Stimulated activated CD4-positive, alpha-beta T cell treated with anti-CD3 and anti-CD28 coated beads, Interleukin-1b, Interleukin-23, amount 100 ng/mL, for 1 hour (primary cell): Measurements from ENCODE around the gene DNAJC11.
"Not testable (repeated sequence)": the region's sequence is repeated elsewhere in the genome, so short reads cannot be mapped to it uniquely, and the experiment has no call there.

Experiments
- DNase-seq, 2 donors: peaks; one replicate each; pipeline ENCODE4 v3.0.0-alpha.2; 2020; ENCODE audit warnings: low read depth in 2 of 2

Gene DNAJC11, protein sequence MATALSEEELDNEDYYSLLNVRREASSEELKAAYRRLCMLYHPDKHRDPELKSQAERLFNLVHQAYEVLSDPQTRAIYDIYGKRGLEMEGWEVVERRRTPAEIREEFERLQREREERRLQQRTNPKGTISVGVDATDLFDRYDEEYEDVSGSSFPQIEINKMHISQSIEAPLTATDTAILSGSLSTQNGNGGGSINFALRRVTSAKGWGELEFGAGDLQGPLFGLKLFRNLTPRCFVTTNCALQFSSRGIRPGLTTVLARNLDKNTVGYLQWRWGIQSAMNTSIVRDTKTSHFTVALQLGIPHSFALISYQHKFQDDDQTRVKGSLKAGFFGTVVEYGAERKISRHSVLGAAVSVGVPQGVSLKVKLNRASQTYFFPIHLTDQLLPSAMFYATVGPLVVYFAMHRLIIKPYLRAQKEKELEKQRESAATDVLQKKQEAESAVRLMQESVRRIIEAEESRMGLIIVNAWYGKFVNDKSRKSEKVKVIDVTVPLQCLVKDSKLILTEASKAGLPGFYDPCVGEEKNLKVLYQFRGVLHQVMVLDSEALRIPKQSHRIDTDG

DNA sequence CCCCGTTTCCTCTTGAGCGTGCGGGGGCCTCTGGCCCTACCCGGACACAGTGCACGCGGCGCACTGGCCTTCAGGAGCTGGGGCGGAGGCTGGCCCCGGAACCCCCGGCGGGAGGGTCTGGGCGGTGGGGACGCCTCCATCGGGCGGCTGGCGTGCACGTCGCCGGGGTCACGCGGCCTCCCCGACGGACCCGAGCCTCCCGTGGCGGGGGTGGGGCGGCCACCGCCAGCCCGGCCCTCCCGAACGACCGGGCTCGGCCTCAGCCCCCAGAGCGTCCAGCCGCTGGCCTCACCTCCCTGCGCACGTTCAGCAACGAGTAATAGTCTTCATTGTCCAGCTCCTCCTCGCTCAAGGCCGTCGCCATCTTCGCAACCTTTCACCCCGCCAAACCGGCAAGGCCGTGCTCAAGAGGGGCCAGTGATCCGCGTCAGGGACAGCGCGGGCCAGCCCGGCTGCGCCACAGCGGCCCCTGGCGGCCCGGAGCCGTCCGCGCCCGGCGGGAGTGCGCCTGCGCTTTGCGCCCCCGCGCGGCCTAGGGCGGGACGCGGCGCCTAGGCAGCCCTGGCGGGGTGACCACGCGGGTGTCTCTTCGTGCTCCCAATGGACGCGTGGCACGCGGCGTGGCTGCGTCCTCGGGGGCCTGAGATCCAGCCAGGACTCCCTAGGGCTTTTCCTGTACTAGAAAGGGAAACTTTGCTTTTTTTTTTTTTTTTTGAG lies at the start of gene DNAJC11:
Gene DNAJC11 (minus strand): TSS at position 380 of the 717 bp plus-strand sequence. CDS start 16 bp downstream, at position 364.
- DNase-seq, result peak; percentile 74 to 82

DNA sequence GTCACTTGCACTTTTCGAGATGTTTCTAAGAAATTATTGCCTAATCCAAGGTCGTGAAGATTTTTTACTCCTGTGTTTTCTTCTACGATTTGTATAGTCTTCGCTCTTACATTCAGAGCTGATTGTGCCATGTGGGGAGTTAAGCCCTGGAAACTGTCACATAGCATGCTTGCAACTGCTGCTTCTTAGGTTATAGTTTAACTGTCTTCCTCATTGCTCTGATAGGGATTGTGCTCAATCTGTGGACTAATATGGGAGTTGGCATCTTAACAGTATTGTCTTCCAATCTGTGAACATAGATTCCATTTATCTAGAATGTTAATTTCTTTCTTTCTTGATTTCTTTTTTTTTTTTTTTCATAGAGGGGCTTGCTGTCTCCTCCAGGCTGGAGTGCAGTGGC lies 48.9 kb upstream of the DNAJC11 start:
- no peak for DNase-seq

DNA sequence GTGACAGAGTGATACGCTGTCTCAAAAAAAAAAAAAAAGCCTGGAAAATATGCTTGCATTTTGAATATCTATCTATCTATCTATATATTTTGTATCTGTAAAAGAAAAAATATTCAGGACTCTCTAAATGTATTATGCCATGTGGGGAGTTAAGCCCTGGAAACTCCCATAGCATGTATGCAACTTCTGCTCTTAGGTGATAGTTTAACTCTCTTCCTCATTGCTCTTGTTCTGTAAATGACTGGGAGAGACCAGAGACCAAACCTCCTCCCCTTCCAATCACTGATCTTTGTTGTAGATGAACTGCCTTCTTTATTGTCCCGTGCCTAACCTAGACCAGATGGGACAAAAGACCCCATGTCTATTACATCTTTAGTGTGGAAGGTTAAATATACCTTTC lies 46.1 kb upstream of the DNAJC11 start:
- DNase-seq, result no peak

DNA sequence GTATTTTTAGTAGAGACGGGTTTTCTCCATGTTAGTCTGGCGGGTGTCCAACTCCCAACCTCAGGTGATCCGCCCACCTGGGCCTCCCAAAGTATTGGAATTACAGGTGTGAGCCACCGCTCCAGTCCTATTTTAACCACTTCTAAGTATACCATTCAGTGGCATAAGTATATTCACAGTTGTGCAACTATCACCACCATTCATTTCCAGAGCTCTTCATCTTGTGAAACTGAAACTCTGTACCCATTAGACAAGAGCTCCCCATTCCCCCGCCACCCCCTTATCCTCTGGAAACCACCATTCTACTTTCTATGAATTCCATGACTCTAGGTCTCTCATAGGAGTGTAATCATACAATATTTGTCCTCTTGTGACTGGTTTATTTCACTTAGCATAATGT lies 43.5 kb upstream of the DNAJC11 start:
- no peak for DNase-seq

DNA sequence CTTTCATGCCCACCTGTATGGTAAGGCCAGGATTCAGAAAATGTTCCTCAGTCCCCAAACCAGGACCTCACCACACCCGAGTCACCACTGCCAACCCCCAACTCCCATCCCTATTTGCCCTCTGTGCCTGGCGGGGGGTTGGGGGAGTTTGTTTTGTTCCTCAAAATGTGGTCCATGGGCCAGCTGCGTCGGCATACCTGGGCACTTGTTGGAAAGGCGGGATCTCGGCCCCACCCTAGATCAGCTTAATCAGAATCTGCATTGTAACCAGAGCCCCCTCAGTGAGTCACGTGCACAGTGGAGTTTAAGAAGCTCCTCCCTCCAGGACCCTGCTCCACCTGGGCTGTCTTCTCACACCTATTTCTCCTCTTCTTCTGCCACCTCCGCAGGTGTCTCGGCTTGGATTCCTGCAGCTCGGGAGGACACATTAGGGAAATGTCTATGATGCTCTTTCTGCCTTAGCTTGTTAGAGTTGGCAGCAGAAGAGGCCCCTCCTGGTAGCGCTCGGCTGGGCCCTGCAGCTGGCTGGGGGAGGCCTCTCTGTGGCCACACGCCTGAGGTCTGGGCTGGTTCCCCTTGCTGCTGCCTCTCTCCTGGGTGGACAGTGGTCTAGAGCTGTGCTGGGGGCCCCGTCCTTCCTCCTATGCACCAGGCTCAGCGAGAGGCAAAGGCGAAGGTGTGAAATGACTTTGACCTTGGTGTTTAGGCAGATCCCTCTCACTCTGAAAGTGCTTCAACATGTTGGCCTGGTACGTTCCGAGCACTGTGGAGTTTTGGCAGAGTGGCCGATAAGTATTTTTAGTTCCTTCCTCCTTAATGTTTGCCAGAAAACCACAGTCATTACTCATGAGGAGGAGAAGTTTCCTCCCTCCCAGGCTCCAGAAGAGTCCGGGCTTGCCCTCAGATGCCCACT lies 41.8 kb upstream of the DNAJC11 start:
- DNase-seq, result no peak

DNA sequence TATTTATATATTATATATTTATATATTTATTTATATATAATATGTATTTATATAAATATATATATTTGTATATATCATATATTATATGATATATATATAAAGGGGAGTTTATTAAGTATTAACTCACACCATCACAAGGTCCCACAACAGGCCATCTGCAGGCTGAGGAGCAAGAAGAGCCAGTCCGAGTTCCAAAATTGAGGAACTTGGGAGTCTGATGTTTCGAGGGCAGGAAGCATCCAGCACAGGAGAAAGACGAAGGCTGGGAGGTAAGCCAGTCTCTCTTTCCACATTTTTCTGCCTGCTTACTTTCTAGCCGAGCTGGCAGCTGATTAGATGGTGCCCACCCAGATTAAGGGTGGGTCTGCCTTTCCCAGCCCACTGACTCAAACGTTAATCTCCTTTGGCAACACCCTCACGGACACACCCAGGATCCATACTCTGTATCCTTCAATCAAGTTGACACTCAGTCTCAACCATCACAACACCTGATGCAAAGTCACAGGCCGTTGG lies 41.1 kb upstream of the DNAJC11 start:
- DNase-seq, result not testable (repeated sequence)

DNA sequence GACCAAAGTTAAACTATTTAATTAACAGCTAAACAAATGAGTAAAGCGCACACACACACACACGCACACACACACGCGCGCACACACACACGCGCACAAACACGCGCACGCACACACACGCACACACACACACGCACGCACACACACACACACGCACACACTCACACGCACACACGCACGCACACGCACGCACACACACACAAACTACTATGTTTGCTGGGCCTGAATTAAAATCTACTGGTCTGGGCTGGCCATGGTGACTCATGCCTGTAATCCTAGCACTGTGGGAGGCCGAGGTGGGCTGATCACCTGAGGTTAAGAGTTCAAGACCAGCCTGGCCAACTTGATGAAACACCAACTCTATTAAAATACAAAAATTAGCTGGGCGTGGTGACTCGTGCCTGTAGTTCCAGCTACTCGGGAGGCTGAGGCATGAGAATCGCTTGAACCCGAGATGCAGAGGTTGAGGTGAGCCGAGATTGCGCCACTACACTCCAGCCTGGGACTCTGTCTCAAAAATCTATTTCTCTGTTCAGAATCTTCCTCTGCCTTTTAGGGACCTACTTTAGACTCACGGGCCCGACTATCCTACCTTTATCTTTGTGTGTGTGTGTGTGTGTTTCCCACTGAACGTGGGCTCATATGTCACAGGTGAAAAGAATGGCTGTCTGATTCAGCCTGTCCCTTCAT lies 37.5 kb upstream of the DNAJC11 start:
- no peak for DNase-seq

DNA sequence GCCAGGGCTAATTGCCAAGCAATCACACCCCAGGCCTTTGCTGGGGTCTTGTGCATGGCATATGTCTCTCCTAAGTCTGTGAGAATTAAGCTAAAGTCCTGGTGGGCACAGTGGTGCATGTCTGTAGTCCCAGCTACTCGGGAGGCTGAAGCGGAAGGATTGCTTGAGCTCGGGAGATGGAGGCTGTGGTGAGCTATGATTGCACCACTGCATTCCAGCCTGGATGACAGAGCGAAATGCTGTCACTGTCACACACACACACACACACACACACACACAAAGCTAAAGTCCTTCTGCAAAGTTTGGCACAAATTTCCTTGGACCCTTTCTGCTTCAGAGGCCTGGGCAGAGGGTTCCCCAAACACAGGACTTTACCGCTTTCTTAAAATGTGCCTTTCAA lies 31.3 kb upstream of the DNAJC11 start:
- DNase-seq, result no peak

DNA sequence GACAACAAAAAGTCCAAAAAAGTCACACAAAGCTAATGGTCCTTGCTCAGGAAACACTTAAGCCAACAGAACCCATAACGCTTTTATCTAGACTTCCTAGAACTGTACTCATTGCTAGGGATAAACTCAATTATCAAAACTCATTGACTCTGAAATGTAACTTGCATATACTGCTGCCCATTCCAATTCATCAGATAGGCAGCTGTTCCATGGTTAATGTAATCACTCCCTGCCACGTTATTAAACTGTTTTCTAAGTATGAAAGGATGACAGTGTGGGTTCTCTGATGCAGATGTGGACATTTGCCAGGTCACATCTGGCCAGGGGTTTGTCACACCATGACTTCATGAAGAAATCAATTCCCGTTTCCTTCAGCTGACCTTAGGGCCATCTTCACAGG lies 30.3 kb upstream of the DNAJC11 start:
- no peak for DNase-seq

DNA sequence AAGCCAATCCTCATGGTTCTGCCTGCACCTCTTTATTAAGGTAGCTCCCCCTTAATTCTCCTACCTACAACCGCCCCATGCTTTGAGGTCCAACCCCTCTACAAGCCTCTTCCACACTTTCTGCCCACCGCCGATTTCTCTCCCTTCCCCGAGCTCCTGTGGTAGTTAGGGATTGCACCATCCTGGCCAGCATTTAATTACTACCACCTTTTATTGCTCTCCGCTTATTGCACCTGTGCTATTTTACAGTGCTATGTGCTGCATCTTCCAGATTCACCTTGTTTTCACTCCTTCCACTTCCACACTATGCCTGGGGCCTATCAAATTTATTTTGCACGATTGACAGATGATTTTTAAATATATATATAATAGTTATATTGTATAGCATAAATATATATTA lies 29.3 kb upstream of the DNAJC11 start:
- DNase-seq, result no peak

DNA sequence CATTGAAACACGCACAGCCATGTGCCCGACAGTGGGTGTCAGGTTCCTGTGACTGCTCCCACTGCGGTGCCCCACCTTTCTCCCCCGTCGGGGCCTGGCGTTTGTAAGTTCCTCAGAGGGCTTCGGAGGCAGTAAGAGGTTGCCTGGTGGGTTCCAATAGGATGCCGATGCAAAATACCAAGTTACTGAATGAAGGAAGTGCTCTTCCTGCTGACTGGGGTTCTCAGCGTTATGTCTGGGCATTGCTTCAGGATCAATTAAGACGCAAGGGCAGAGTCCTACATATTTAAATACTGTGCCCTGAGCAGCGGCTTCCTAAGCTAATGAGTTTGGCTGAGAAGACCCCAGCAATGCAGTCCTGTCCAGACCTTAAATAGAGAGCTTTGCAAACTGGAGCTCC lies 28.9 kb upstream of the DNAJC11 start:
- DNase-seq, result no peak

DNA sequence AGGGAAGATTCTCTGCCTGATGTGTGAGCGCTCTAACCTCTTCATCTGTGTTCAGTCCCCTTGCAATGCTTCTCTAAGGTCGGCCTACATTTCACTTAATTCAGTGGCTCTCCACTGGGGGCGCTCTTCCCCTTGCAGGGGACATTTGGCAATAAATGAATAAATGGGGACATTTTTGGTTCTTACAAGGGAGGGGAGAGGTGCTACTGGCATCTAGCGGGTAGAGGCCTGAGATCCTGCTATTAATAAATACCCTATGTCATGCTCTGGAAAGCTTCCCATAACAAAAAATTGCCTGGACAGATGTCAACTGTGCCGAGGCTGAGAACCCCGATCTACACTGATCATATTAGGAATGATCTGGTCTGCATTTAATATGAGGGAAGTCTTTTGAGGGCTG lies 25.9 kb upstream of the DNAJC11 start:
- peak in 1 of 2 donors; percentile 37 for DNase-seq

DNA sequence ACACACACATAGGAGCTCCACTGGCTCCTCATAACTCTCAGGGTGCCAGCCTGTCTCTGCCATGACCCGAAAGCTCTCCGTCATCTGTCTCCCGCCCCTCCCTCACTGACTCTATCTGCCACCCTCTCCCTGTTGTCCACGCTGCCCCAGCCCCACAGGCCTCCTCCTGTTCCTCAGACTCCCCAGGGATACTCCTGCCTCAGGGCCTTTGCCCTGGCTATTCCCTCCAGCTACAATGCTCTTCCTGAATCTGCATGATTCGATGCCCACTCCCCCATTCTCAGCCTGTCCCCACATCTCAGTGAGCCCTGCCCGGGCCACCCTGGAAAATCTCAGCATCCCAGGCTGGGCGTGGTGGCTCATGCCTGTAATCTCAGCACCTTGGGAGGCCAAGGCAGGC lies 24.6 kb upstream of the DNAJC11 start:
- DNase-seq, result no peak

DNA sequence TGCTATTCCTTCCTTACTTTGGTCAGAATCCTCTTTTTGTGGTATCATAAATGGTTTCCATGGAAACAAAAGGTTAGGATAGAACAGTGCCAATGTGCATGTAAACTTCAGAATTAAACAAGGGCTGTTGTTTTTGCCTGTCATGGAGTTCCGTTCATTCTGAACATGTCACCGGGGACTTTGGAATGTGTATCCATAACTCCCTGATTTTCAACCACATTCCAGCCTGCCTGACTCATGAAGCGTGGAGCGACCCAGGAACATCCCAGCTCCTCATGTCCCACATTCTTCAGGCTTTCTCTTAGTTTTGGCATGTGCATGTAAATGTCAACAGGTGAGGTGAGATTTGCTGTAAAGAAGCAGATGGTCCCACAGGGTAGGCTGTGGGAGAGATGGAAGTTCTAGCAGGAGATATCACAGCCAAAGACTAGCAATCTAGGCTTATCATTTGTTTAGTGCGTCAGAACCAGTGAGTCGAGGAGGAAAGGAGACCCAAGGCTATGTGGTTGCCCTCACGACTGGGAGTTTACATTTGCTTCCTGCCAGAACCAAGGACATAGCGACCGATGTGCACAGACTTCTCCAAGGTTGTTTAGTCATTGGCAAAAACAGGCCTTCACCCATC lies 23.0 kb upstream of the DNAJC11 start:
- DNase-seq, result no peak

DNA sequence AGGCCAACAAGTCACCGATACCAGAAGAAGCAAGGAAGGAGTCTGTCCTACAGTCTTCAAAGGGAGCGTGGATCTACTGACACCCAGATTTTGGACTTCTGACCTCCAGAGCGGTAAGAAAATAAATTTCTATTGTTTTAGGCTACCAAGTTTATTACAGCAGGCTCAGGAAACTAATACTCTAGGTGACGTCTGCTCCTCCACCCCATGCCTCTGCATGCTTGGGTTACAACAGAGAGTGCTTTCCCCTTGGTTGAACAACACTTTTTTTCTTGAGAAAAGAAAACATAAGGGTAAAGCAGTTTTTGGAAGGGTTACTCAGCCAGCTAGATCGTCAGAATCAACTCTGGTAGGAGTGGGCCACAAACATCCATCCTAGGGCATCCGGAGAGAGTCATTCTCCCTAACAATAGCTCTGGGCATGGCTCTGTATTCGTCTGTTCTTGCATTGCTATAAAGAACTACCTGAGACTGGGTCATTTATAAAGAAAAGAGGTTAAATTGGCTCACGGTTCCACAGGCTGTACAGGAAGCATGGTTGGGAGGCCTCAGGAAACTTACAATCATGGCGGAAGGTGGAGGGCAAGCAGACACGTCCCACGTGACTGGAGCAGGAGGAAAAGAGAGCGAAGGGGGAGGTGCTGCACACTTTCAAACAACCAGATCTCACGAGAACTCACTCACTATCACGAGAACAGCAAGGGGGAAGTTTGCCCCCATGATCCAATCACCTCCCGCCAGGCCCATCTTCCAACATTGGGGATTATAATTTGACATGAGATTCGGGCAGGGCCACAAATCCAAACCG lies 22.2 kb upstream of the DNAJC11 start:
- DNase-seq, result no peak

DNA sequence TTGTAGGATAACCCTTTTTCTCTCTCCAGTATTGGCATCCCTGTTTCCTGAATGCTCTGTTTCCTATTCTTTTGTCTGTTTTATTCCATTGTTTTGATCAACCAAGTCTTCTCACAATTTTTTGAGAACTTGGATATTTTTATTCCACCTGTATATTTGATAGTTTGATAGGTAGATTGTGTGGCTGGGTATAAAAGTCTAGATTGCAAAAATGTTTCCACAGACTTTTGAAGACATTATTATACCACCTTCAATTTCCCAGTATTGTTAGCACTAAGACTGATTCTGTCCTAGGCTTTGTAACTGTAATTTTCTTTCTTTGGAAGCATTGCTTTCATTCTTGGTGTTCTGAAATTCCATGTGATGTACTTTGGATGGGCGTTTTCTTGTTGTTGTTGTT lies 9.6 kb upstream of the DNAJC11 start:
- DNase-seq, result no peak

DNA sequence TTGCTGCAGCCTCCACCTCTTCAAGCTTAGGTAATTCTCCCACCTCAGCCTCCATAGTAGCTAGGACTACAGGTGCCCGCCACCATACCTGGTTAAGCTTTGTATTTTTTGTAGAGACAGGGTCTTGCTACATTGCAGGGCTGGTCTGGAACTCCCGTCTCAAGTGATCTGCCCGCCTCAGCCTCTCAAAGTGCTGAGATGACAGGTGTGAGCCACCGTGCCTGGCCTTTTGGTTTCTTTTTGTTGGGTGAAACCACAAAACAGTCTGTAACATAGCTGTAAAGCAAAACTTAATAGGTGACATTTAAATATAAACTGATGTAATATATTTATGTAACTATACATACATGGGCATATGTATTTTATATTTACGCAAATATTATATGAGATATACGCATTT lies 3.1 kb upstream of the DNAJC11 start:
- no peak for DNase-seq

DNA sequence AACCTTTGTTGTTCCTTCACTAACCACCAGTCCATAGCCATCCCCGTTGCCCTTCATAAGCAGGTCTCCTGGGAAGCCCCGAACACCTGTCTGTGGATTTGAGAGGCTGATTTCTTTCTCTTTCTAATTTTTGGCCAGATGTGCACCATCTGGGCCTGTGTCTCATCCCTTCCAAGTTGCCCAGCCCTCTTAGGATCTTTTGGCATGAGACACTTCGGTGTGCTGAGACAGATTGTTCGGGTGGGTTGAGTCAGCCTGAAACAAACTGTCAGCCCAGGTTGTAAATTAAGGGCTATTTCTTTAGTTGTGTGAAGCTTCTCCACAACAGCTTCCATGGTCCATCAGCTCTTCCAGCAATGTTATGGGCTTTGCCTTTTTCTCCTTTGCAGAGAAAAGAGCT lies 1.4 kb upstream of the DNAJC11 start:
- DNase-seq, result no peak

DNA sequence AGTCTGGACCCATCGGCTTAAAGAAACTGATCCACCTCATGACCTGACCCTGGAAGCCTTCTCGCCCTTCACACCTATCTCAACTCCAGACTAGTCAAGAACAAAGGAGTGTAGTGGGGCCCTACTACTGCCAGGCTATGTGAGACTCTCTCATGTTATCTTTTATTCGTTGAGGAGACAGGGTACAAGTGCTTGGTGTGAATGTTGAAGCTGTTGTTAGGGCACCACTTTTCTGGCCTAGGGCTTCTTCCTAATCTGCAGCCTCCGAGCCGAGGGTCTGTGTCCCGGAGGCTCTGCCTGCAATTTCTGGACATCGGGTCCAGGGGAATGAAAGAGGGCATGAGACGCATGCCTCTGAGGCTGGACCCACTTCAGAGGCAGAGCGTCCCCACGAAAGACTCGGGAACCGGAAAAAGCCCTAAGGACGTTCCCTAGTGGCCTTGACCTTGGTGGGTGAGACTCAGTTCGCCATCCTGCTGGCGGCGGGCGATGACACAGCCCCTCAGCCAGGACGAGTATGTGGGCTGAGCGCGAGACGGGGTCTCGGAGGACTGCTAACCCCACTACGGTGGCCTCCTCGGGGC lies 671 bp downstream of the DNAJC11 start:
- no peak for DNase-seq
